Measurements from ENCODE around the gene DZIP1L.
A peak's percentile ranks its signal among the peaks of the same experiment; 100 is the strongest.
"Not testable (repeated sequence)": the region's sequence is repeated elsewhere in the genome, so short reads cannot be mapped to it uniquely, and the experiment has no call there.

Gene DZIP1L

DNA sequence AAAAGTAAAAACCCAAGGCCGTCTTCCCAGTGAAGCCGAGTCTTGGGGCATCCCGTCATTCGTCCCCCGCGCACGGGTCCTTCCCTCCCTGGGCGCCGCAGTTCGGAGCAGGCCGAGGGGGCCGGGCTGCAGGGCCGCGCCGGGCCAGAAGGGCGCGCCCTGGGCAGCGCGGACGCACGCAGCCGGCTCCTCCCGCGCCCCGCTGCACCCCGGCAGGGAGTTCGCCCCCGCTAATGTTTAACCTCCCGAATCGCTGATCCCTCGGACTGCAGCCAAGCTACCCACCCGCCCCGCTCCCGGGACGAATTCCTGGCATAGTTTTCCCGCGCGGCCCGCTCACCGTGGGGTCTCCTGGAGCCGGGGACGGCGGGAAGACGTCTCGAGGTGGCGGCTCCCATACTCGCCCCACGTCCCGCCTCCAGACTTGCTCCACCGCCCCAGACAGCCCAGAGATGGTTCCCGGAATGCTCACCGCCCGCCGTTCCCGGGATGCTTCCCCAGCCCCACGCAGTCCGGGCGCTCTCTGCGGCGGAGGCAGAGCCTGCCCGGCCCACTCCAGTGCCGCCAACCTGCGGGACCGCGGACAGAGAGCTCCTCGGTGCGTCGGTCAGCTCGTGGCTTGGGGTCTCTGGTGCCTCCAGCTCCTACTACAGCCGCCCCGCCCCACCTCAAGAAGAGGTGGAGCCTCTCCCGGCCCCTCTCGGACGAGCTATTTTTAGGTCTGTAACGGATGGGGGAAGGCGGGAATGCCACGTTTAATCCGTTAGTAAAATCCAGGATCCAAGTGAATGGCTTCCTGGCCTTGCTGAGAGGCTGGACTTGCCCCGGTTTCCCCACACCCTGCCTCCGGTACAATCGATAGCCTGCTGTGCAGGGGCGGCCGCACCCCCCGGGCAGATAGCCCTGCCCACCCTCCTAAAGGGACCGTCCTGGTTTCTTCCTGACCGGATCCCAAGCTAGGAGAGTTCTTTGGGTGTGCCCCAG lies at the start of gene DZIP1L:
Gene DZIP1L, minus strand, starts transcription at position 621 of the 984 bp plus-strand sequence. CDS start 11,637 bp downstream, outside the sequence.
- in situ Hi-C loops (cut with MboI; ENCODE audit: low sequenced_read_pairs, unreplicated experiment): loop anchor here (5.0 kb wide), 1 partner anchor 48 kb away; no protein-coding TSS in a partner anchor
- TF ChIP-seq, protein P1, sequence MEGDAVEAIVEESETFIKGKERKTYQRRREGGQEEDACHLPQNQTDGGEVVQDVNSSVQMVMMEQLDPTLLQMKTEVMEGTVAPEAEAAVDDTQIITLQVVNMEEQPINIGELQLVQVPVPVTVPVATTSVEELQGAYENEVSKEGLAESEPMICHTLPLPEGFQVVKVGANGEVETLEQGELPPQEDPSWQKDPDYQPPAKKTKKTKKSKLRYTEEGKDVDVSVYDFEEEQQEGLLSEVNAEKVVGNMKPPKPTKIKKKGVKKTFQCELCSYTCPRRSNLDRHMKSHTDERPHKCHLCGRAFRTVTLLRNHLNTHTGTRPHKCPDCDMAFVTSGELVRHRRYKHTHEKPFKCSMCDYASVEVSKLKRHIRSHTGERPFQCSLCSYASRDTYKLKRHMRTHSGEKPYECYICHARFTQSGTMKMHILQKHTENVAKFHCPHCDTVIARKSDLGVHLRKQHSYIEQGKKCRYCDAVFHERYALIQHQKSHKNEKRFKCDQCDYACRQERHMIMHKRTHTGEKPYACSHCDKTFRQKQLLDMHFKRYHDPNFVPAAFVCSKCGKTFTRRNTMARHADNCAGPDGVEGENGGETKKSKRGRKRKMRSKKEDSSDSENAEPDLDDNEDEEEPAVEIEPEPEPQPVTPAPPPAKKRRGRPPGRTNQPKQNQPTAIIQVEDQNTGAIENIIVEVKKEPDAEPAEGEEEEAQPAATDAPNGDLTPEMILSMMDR (IDR thresholded peaks at IDR 0.05; ENCODE audit: borderline replicate concordance, control extremely low read depth, extremely low read depth, insufficient read depth, missing control alignments): peak; percentile 62
- DNase-seq (ENCODE audit: low spot score): peak; percentile 84

DNA sequence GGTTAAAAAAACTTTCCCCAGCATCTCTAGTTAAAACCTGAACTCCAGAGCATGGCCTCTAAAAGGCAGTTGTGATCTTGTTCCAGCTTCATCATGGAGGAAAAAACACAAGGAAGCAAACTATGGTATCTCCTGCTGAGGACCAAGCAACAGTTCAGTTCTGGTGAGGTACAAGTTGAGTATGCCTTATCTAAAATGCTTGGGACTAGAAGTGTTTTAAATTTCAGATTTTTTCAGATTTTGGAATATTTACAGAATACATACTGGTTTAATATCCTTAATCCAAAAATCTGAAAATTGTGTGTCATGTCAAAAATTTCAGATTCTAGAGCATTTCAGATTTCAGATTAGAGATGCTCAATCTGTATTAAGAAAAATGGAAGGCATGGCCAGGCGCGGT lies 49.7 kb upstream of the DZIP1L start:
- no peak for DNase-seq (ENCODE audit: low spot score)
- TF ChIP-seq, protein P1 (IDR thresholded peaks at IDR 0.05; ENCODE audit: borderline replicate concordance, control extremely low read depth, extremely low read depth, insufficient read depth, missing control alignments): no peak
- in situ Hi-C loops (cut with MboI; ENCODE audit: low sequenced_read_pairs, unreplicated experiment): no loop called here

- TF ChIP-seq, protein P1 (IDR thresholded peaks at IDR 0.05; ENCODE audit: borderline replicate concordance, control extremely low read depth, extremely low read depth, insufficient read depth, missing control alignments): no peak
- no peak for DNase-seq (ENCODE audit: low spot score)
- in situ Hi-C loops (cut with MboI; ENCODE audit: low sequenced_read_pairs, unreplicated experiment): no loop called here
Measured at GRCh38 chr3:138157743-138158142, 42.3 kb upstream of the DZIP1L start.

GRCh38 chr3:138154534-138154933 lies 39.1 kb upstream of the DZIP1L start:
- DNase-seq (ENCODE audit: low spot score): no peak
- TF ChIP-seq, protein P1 (IDR thresholded peaks at IDR 0.05; ENCODE audit: borderline replicate concordance, control extremely low read depth, extremely low read depth, insufficient read depth, missing control alignments): no peak
- in situ Hi-C loops (cut with MboI; ENCODE audit: low sequenced_read_pairs, unreplicated experiment): no loop called here

- TF ChIP-seq, protein P1 (IDR thresholded peaks at IDR 0.05; ENCODE audit: borderline replicate concordance, control extremely low read depth, extremely low read depth, insufficient read depth, missing control alignments): no peak
- no peak for DNase-seq (ENCODE audit: low spot score)
- in situ Hi-C loops (cut with MboI; ENCODE audit: low sequenced_read_pairs, unreplicated experiment): no loop called here
Measured at GRCh38 chr3:138148503-138148902, 33.1 kb upstream of the DZIP1L start.

DNA sequence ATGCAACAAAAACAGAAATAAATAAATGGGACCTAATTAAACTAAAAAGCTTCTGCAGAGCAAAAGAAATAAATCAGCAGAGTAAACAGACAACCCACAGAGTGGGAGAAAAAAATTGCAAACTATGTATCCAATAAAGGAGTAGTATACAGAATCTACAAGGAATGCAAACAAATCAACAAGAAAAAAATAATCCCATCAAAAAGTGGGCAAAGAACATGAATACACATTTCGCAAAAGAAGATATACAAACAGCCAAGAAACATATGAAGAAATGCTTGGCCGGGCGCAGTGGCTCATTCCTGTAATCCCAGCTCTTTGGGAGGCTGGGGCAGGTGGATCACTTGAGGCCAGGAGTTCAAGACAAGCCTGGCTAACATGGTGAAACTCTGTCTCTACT lies 26.8 kb upstream of the DZIP1L start:
- in situ Hi-C loops (cut with MboI; ENCODE audit: low sequenced_read_pairs, unreplicated experiment); DNase-seq (ENCODE audit: low spot score): not testable (repeated sequence)

DNA sequence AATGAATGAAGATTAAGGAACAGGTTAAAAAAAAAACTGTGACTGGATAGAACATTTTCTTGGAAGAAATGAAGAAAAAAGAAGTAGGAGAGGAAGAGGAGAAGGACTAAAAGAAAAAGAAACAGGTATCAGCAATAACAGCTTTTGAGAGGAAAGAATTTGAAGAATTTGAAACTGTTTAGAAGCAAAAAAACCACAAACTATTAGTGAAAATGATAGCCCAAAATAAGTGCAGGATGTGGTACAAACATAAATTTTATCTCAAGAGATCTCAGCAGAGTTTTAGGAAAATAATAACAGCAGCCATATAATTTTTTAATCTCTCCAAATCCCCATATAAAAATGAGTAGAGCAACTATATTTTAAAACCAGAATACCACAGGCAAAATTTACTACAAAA lies 25.5 kb upstream of the DZIP1L start:
- DNase-seq (ENCODE audit: low spot score): no peak
- TF ChIP-seq, protein P1 (IDR thresholded peaks at IDR 0.05; ENCODE audit: borderline replicate concordance, control extremely low read depth, extremely low read depth, insufficient read depth, missing control alignments): no peak
- in situ Hi-C loops (cut with MboI; ENCODE audit: low sequenced_read_pairs, unreplicated experiment): no loop called here
